Liver (tissue), 3 donors: ENCODE data around the gene LDLR.

ENCODE experiments used
- CTCF ChIP-seq: fragments of 150-350 bp; IDR thresholded peaks from 2 replicates; pipeline ENCODE4 v1.5.1; 2017; ENCODE audit warnings: improper control_type of control experiment, low read depth, low read length; ENCODE audit not compliant: missing input control
- EGR1 ChIP-seq, 2 donors: IDR thresholded peaks; 2 replicates each; pipeline ENCODE4 v1.6.1; 2016 to 2018; ENCODE audit warnings: antibody characterized with exemption in 2 of 2, low read depth in 2 of 2
- HNF4G ChIP-seq: IDR thresholded peaks from 2 replicates; pipeline ENCODE4 v1.6.1; 2016; ENCODE audit warnings: antibody characterized with exemption
- JUND ChIP-seq, 2 donors: IDR thresholded peaks; 2 replicates each; pipeline ENCODE4 v1.6.1; 2016; ENCODE audit warnings: antibody characterized with exemption in 2 of 2
- MAX ChIP-seq: IDR thresholded peaks from 2 replicates; pipeline ENCODE4 v1.6.1; 2016; ENCODE audit warnings: antibody characterized with exemption
- RAD21 ChIP-seq, 2 donors: IDR thresholded peaks; 2 replicates each; pipeline ENCODE4 v1.6.1; 2016; ENCODE audit warnings: antibody characterized with exemption in 2 of 2, mild to moderate bottlenecking in 2 of 2
- TAF1 ChIP-seq: conservative IDR thresholded peaks from 2 replicates; pipeline ENCODE4 v1.6.1; 2016; ENCODE audit warnings: antibody characterized with exemption, mild to moderate bottlenecking
- ZBTB33 ChIP-seq: IDR thresholded peaks from 2 replicates; pipeline ENCODE4 v1.6.1; 2016; ENCODE audit warnings: antibody characterized with exemption
- donor health status: healthy.
- donor health status: healthy.

GRCh38 chr19:11079999-11080398, 9.3 kb upstream of the LDLR start:
- TF ChIP-seq JUND (IDR thresholded peaks at IDR 0.05) (no peak), MAX (no peak), CTCF (no peak), EGR1 (IDR thresholded peaks at IDR 0.05; ENCODE audit: low read depth in 2 of 2) (no peak), TAF1 (no peak), RAD21 (IDR thresholded peaks at IDR 0.05) (no peak), ZBTB33 (no peak), HNF4G (no peak)
